ENCODE results near the gene SRGAP3. TPM values are rescaled to one million over a fixed set of nuclear protein-coding genes. Genes with fewer than 3 reads are reported as not detected.

SRGAP3 gene
- total and polyA plus RNA-seq, 2 experiments from 2014 or later: 7.4 to 8.3 TPM

GRCh38 chr3:9188583-9188982 lies 60.9 kb downstream of the SRGAP3 start:
- Histone ChIP-seq H3K4me3 (no peak overlapping the region), H3K27me3 (no peaks in the 10 kb centered on the region), H3K4me2 (no peak overlapping the region), H2AFZ (no peak overlapping the region), H3K9me3 (ENCODE audit: low read depth) (no peaks in the 10 kb centered on the region), H3K27ac (no peak overlapping the region), H3K79me2 (no peaks in the 10 kb centered on the region), H3K4me1 (ENCODE audit: insufficient read depth) (peaks cover 14% of the 10 kb centered on the region), H3K9me2 (replicated peaks; ENCODE audit: insufficient read depth) (no peaks in the 10 kb centered on the region), H3K36me3 (replicated peaks; ENCODE audit: insufficient read depth, low read depth) (no peaks in the 10 kb centered on the region), H4K20me1 (ENCODE audit: insufficient read depth, poor library complexity, severe bottlenecking) (no peaks in the 10 kb centered on the region)
- 90% methylated on average over 1 of the region's 1 CpG for WGBS (ENCODE audit: low lambda C conversion rate, missing lambda C conversion rate)
- TF ChIP-seq EZH2 (IDR thresholded peaks at IDR 0.05; ENCODE audit: borderline replicate concordance): no peak
- no peak for TF ChIP-seq EZH2phosphoT487 (IDR thresholded peaks at IDR 0.05; ENCODE audit: low read depth, severe bottlenecking, unreplicated experiment)
- TF ChIP-seq CTCF (IDR thresholded peaks at IDR 0.05; ENCODE audit: poor library complexity): no peak
- no peak for DNase-seq (ENCODE audit: low spot score)

GRCh38 chr3:9185701-9186100 lies 63.7 kb downstream of the SRGAP3 start:
- H4K20me1 ChIP-seq (ENCODE audit: insufficient read depth, poor library complexity, severe bottlenecking): no peaks in the 10 kb centered on the region
- DNase-seq (ENCODE audit: low spot score): no peak
- peaks cover 12% of the 10 kb centered on the region for H3K4me1 ChIP-seq (ENCODE audit: insufficient read depth)
- H3K27me3 ChIP-seq: no peaks in the 10 kb centered on the region
- H3K36me3 ChIP-seq (replicated peaks; ENCODE audit: insufficient read depth, low read depth): no peaks in the 10 kb centered on the region
- H3K4me2 ChIP-seq: no peak overlapping the region
- H2AFZ ChIP-seq: no peak overlapping the region
- H3K27ac ChIP-seq: no peak overlapping the region
- H3K79me2 ChIP-seq: no peaks in the 10 kb centered on the region
- 92% methylated on average over 5 of the region's 5 CpGs for WGBS (ENCODE audit: low lambda C conversion rate, missing lambda C conversion rate)
- no peak overlapping the region for H3K4me3 ChIP-seq
- TF ChIP-seq CTCF (IDR thresholded peaks at IDR 0.05; ENCODE audit: poor library complexity) (no peak), EZH2 (IDR thresholded peaks at IDR 0.05; ENCODE audit: borderline replicate concordance) (no peak)
- H3K9me3 ChIP-seq (ENCODE audit: low read depth): no peaks in the 10 kb centered on the region
- no peaks in the 10 kb centered on the region for H3K9me2 ChIP-seq (replicated peaks; ENCODE audit: insufficient read depth)

GRCh38 chr3:9185046-9185445 lies 64.4 kb downstream of the SRGAP3 start:
- DNase-seq (ENCODE audit: low spot score): no peak
- no peak overlapping the region for H2AFZ ChIP-seq
- H4K20me1 ChIP-seq (ENCODE audit: insufficient read depth, poor library complexity, severe bottlenecking): no peaks in the 10 kb centered on the region
- no peaks in the 10 kb centered on the region for H3K9me3 ChIP-seq (ENCODE audit: low read depth)
- H3K4me3 ChIP-seq: no peak overlapping the region
- peaks cover 12% of the 10 kb centered on the region for H3K4me1 ChIP-seq (ENCODE audit: insufficient read depth)
- H3K4me2 ChIP-seq: no peak overlapping the region
- no peaks in the 10 kb centered on the region for H3K9me2 ChIP-seq (replicated peaks; ENCODE audit: insufficient read depth)
- TF ChIP-seq CTCF (IDR thresholded peaks at IDR 0.05; ENCODE audit: poor library complexity): no peak
- 98% methylated on average over 3 of the region's 3 CpGs for WGBS (ENCODE audit: low lambda C conversion rate, missing lambda C conversion rate)
- no peak overlapping the region for H3K27ac ChIP-seq
- no peaks in the 10 kb centered on the region for H3K79me2 ChIP-seq
- no peaks in the 10 kb centered on the region for H3K36me3 ChIP-seq (replicated peaks; ENCODE audit: insufficient read depth, low read depth)
- no peaks in the 10 kb centered on the region for H3K27me3 ChIP-seq

- no peak overlapping the region for H3K4me2 ChIP-seq
- no peaks in the 10 kb centered on the region for H3K9me3 ChIP-seq (ENCODE audit: low read depth)
- H2AFZ ChIP-seq: no peak overlapping the region
- no peaks in the 10 kb centered on the region for H3K9me2 ChIP-seq (replicated peaks; ENCODE audit: insufficient read depth)
- TF ChIP-seq EZH2 (IDR thresholded peaks at IDR 0.05; ENCODE audit: borderline replicate concordance) (no peak), CTCF (IDR thresholded peaks at IDR 0.05; ENCODE audit: poor library complexity) (no peak), EZH2phosphoT487 (IDR thresholded peaks at IDR 0.05; ENCODE audit: low read depth, severe bottlenecking, unreplicated experiment) (no peak)
- WGBS (ENCODE audit: low lambda C conversion rate, missing lambda C conversion rate): 91% methylated on average over 4 of the region's 4 CpGs
- peaks cover 12% of the 10 kb centered on the region for H3K4me1 ChIP-seq (ENCODE audit: insufficient read depth)
- no peaks in the 10 kb centered on the region for H4K20me1 ChIP-seq (ENCODE audit: insufficient read depth, poor library complexity, severe bottlenecking)
- H3K4me3 ChIP-seq: no peak overlapping the region
- no peaks in the 10 kb centered on the region for H3K79me2 ChIP-seq
- H3K27me3 ChIP-seq: no peaks in the 10 kb centered on the region
- H3K27ac ChIP-seq: no peak overlapping the region
- no peak for DNase-seq (ENCODE audit: low spot score)
- no peaks in the 10 kb centered on the region for H3K36me3 ChIP-seq (replicated peaks; ENCODE audit: insufficient read depth, low read depth)
These were observed 65.0 kb downstream of the SRGAP3 start for GRCh38 chr3:9184461-9184835.

Measured in hepatocyte (in vitro differentiated cells).